Dedifferentiated amniotic fluid mesenchymal stem cell (primary cell): ENCODE measurements around the gene LMO1.

Experiments used
- DNase-seq: peaks from one replicate; pipeline ENCODE4 v3.0.0-alpha.2; 2016; ENCODE audit errors: extremely low spot score

Gene LMO1

DNA sequence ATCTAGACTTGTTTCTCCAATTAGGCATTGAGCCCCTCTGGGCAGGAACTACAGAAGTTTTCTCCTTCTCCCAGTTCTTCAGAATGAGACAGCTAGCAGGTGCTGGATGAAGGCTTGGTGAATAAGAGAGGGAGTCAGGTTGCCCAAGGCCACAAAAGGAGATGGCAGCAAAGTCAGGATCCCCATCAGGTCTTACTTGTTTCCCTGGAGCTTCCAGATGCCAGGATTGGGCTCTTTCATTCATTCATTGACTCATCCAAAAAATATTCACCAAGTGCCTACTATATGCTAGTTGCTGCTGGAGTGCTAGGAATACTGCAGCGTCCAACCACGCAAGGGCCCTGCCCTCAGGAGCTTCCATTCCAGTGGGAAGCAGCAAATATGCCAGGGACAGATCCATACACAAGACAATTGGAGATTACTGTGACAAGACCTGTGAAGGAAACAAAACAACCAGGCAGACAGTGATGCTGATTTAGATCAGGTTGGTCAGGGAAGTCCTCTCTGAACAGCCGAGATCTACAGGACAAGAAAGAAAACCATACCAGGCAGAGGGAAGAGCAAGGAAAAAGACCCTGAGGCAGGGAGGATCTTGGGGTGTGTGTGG, 24.6 kb upstream of the LMO1 start:
- DNase-seq = no peak

DNA sequence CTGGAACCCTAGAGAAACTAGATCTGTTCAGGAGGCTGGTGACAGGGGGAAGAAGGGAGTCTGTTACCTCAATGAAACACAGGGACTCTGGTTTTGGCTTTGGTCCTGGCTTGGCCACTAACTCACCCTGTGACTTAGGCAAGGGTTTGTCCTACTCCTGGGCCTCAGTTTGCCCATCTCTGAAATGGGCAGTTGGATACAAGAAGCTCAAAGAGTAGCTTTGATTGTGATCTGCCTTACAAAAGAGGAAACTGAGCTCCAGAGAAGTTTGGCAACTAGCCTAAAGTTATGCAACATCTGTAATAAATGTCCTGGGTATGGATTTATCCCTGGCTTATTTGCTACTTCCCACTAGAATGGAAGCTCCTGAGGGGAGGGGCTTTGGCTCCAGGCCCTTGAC, 24.0 kb upstream of the LMO1 start:
- DNase-seq = no peak

DNA sequence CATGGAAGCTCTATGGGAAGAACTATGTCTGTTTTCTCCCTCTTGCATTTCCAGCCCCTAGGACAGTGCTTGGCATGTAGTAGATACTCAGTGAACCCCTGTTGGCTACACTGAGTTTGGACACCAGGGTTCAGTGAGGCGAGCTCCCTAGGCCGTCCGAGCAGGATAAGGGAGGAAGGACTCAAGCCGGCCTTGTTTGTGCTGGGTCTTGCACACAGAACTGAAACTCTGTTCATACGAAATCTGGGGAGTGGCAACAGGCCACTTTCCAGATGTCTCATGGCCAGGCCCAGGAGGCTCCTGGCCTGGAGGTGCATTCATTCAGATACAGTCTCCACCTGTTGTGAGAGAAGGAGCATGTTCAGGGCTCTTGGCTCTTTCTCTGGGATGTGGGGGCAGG, 23.6 kb upstream of the LMO1 start:
- DNase-seq = no peak

DNA sequence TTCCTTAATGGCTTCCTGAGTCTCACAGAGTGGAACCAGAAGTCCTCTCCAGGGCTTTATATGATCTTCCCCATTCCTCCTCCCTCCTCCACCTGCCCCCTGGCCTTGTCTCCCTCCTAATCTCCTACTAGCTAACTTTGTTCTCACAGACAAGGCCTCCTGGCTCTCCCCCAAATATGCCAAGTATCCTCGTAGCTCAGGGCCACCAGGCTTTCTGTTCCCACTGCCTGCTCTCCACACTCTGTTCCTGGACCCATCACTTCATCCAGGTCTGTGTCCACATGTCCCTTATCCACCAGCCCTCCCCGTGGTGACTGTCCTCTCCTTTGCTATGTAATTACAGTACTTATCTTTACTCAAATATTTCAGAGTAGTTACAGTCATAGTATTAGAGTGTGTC, 23.2 kb upstream of the LMO1 start:
- DNase-seq = no peak

DNA sequence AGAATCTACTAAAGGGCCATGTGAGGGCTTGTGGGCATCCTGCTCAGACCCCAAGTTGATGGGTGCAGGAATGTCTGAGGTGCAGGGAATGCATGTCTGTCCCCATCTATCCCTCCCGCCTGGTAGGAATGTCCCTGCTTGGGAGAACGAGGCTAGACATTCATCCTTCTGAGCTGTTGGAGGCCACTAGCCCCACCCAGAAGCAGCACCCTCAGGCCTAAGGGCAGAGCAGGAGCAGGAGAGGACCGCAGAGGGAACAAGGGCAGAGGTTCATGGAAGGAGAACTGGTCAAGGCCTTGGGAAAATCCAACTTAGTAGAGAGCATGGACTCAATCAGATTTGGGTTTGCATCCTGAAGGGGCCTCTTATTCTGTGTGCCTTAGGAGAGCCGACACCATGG, 22.1 kb upstream of the LMO1 start:
- DNase-seq = no peak

DNA sequence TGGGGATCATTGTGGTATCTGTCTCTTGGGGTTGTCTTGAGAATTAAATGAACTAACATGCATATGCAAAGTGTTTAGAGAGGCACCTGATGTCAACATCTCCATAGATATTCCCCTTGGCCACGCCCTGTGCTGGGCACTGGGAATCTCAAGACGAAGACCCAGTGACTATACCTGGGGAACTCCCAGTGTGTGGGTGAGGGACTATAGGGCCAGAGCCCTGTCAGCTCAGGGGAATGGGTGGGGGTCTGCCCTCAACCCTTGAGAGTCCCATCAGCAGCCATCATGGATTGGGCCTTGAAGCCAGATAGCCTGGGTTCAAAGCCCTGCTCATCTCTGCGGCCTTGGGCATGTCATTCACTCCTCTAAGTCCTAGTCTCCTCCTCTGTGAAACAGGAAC, 21.6 kb upstream of the LMO1 start:
- no peak for DNase-seq

DNA sequence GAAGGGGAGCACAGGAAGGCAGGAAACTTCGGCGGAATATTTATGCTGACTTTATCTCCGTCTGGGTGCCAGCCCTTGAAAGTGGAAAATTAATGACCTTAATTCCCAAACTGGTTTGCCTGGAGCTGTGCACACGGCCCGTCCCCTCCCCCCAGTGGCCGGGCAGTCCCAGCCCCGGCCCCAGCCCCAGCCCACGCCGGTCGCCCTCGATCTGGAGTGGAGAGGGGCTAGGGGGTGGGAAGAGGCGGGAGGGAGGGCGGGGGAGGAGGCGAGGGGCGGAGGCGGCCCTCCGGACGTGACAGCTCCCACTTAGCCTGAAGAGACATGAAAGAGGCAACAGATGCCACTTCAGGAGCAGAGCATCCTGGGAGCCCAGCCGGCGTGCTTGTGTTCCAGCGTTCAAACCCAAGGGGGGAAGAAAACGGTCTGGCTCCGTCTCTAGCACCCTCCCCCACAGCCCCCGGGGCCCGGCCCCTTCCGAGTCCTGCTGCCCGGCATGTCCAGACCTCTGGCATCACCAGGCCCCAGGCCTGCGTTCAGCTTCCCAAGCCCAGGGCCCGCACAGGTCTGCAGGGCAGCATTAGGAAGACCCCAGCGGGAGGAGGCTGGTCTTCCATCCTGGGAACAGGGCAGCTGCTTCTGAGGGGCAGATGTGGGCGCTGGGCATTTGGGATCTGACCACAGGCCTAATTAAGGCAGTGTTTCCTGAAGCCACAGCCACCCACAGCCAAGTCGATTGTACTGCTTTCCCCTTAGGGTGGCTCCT, 20.0 kb upstream of the LMO1 start:
- DNase-seq = no peak

DNA sequence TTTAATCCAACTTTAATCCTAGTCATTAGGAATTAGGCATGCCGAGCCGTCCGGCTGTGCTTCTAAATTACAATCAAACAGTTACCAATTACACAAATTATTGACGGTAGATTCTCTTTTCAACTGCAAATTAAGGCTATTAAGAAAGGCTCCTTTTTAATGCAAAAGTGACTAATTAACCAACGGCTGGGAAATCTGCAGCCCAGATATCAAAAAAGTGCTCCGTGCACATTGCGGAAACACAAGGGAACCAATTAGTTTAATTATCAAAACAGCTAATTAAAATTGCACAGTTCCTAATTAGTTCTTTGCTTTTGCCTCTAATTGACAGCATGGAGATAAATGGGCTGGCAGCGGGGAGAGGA, 19.4 kb upstream of the LMO1 start:
- no peak for DNase-seq

DNA sequence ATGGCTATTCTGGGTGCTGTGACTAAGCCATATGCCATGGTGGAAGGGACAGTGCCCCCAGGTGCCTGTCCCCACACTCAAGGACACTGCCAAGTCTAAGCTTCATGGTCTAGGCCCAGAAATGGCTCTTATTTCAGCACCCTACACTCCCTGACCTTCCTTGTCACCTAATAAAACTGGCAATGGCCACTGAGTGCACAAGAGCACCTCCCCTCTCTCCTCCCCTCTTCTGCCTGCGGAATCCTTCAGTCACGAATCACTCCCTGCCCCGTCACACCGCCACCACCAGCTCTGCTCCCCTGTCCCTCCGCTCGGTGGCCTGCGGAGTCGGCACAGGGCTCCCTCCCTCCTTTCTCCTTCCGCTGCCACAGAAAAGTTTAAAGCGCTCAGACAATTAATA, 19.0 kb upstream of the LMO1 start:
- no peak for DNase-seq

DNA sequence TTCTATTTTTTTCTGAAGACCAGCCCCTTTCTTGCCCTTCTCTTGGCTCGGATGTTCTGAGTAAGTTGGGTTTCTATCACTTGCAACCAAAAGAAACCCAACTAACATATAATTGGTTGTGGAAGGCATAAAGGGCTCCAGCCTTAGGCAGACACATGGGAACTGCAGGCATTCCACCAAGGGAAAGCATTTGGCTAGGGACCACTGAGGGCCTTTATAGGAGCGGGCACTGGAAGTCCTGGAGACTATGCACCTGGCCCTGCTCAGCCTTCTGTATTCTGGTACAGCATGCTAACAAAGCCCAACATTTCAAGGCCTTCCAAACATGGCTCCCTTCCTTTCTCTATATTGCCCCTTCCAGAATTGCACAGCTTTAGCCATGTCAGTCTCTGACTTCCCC, 17.6 kb upstream of the LMO1 start:
- DNase-seq = no peak

DNA sequence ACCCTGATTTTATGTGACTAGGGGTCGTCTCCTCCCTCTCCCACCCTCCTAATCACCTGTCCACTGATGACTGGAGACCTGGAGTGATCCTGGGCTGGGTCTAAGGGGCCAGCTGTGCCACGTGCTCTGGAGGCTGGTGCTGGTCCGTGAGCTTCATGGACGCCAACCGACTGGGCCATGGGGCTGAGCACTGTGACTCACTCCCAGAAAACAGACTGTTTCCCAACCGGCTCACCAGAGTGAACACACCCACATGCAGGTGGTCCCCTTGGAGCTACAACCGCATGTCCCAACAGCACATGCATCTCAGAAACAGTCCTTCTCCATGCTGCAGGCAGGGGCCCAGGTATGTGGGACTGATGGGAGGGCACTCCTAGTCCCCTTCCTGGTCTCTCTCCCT, 14.0 kb upstream of the LMO1 start:
- no peak for DNase-seq

DNA sequence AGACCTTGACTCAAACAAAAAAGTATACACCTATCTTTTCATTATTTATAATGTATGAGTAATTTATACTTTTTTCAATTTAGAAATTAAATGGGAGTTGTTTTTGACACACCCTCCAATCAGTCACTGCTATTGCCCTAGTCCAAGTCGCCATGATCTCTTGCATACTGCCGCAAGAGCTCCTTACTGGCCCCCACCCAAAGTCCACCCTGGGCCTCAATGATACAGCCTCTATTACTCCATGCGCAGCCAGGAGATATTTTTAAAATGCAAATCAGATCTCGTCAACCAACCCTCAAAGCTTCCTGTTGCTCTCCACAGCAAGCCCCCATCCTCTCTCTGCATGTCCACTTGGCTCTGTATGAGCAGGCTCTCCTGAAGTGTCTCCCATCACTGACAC, 12.8 kb upstream of the LMO1 start:
- DNase-seq = no peak

DNA sequence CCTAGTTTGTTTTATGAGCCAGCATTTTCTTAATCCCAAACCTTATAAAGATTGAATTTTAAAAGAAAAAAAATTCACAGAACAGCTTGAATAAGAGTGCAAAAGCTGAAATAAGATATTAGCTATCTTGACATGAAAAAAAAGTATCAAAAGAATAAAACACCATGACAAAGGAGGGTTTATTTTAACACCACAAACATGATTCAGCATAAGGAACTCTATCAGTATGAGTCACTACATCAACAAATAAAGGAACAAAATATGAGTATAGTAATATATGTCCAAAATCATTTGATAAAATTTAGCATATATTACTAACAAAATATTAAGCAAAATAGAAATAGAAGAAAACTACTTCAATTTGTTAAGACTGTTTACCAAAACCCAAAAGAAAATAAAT, 9.6 kb upstream of the LMO1 start:
- no peak for DNase-seq

DNA sequence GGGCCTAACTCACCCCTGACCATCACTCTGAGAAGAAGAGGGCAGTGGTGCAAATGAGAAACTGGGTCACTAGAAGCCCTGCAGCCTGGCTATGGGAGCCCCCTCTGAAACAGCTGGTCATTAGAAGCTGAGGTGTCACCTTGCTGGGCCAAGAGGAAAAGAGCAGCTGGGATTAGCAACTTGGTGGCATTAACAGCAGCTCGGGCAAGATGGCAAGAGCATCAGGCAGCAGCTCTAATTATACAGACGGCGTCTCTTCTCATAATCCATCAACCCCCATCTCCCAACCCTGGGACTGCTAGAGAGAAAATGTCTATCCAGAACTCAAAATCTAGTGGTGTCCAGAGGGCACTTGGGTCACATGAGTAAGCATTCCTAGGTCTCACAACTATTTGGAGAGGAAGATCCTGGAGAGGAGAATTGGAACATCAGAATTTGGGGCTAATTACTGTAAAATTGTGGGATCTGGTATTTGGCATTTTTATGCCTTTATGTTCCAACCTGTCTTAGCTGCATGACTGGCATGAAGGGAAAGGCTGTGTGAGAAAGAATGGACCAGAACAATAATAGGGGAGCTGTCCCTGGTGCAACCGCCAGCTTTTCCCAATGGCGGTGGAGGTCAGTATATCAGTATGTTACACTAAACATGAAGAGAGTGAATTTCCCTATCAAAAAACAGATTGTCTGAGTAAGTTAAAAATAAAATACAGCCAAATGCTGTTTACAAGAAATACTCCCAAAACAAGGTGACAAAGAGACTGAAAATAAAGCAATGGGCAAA, 7.6 kb upstream of the LMO1 start:
- DNase-seq = no peak

DNA sequence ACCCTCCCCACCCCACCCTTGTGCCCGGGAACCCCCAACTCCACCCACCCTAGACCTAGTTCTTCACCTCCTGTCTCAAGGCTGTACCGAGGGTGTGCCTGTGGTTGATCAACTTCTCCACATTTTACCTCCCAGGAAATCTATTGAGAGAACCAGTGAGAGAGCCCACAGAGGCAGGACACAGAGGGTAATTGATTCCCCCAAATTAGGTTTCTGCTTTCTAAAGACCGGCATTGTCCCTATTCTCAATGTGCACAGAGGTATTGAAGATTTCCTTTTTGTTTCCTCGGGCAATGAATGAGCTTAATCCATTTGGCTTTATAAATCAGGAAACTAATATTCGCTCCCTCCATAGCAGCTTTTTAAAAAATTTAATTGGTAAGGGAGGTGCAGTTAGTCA, 6.0 kb upstream of the LMO1 start:
- no peak for DNase-seq

DNA sequence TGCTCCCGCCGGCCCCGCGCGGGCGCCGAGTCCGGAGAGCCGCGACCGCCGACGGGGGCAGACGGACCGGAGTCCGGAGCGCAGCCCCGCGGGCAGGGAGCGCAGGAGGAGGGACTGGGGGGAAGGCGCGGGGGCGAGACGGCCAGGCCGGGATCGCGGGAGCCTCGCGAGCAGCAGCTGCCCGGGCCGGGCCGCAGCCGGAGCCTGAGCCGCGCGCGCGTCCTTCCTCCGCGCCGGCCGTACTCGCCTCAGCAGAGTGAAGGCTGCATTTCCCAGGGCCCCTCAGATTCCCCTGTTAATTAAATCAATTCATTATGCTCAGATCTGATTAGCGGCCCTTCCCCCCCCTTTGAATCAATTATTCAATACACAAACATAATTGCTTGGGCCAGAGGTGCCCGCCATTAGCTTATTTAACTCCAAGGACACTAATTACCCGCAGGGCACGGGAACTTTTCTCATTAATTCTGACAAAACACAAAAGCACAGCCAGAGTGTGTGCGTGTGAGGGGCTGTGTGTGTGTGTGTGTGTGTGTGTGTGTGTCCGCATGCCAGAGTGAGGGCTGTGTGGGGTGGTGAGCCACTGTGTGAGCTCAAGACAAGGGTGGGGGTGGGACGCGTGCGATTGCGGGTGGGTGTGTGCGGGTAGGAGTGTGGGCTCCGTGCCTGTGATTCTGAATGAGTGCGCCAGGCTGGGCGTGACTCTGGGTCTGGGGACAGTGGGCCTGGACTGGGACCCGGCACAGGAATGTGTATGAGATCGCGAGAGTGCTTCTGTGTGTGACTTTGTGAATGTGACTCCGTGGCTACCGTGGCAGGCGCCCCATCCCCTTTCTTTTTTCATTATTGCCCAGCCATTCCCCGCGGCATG, 5.1 kb upstream of the LMO1 start:
- no peak for DNase-seq

DNA sequence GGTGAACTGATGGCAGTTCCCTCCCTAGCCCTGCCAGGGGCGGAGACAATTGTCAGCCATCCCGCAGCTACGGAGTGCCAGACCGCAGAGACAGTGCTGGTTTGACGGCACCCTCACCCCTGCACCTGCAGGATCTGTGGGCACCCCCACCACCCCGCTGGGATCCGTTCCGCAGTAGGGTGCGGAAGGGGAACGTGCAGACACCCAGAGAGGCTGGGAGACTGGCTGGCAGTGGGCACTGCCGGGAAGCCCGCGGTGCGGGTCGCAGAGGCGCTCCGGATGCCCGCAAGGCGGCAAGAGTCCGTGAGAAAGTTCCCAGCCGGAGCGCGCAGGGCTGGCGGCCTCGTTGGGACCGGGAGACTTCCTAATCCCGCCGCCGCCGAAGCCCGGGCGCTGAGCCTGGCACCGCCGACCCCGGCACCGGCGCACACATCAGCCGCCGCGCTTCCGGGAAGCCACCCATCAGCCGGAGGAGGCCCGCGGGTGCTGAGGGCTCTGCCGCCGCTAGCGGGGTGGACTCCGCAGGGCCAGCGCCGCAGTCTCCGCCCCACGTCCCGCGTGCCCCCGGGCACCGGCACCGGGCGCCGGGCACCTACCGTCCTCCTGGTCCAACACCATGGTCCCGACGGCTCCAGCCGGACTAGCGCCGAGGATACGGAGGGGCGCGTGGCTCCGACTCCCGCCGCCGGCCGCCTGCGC, 4.3 kb upstream of the LMO1 start:
- DNase-seq = no peak

DNA sequence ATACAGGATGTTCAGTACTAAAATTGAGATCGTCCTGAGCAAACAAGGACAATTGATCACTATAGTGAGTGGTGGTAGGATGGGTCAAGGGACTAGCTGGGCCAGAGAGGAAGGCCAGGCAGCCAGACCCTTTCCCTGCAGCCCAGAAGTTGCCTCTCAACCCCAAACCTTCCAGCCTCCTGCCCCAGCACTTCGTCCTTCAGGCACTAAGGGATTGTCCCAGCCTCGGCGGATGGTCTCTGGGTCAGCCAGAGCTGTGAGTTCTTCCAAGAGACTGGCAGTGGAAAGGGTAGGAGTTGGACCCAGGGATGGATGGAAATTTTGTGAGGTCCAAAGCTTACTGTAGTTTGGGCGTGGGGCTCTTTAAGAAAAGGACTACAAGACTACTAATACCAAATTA, 3.6 kb upstream of the LMO1 start:
- no peak for DNase-seq

DNA sequence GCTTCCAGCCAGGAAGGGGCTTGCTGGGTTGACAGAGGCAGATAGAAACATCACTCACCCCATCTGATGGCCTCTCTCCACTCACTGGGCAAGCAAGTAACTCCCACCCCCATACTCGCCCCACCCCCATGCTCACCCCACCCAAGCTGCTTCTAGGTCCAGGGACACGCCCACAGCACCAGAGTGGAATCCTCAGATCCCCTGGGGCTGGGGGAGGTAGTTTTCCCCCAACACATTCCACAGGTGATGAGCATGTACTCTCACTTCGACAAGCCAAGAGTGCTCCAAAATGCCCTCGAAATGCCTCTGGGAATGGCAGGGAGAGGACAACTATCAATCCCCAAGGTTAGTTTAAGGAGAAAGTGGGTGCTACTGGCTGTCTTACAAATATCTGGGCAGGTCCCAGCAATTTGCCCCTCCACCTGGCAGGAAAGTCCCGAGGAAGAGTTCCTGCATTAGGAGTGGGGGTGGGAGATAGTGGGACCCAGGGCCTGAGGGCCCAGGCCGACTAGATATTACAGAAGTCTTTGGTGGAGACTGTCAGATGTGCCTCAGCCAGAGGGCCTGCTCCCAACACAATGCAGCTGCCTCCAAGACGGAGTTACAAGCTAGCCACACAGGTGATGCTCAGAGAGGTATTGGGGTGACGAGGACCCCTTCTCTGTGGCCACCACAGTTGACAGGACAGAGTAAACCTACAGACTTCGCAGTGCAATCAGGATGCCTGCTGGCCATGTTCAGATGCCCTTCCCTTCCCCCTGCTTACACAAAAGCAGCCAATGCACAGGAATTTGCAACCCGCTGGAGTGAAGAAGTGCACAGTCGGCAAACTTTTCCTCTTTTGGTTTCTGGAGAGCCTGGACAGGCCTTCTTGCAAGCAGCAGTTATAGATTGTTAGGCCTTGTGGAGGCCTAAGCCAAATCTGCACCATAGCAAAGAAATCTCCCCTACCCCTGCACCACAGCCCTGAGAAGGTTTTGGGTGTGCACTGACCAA, 2.9 kb upstream of the LMO1 start:
- DNase-seq = no peak

DNA sequence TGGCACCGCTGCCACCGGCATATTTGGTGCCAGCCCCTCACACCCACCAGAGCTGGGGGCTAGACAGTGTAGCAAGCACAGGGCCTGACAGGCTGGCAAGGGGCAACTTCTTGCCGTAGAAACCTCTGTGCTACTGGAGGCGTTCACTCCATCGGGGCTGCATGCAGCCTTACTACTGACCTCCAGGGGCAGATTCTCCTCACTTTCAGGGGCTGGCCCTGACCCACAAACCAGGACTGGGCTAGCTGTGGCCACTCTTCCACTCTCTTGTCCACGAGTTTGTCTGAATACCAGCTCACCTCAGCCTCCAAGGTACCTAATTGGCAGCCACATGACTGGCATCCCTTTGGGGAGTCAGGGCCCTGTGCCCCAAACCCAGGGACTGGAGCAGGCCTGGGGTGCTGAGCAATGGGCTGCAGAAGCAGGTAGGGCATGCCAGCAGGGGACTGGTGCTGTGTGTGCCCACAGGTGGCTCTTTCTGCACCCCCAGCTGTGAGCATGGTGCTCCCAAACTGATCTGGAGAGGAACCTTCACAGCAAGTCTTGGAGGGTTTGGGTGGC, 2.1 kb upstream of the LMO1 start:
- DNase-seq = no peak
